ENCODE data around the gene SLC19A1.
"Not testable (repeated sequence)": the region's sequence is repeated elsewhere in the genome, so short reads cannot be mapped to it uniquely, and the experiment has no call there.

Gene SLC19A1

DNA sequence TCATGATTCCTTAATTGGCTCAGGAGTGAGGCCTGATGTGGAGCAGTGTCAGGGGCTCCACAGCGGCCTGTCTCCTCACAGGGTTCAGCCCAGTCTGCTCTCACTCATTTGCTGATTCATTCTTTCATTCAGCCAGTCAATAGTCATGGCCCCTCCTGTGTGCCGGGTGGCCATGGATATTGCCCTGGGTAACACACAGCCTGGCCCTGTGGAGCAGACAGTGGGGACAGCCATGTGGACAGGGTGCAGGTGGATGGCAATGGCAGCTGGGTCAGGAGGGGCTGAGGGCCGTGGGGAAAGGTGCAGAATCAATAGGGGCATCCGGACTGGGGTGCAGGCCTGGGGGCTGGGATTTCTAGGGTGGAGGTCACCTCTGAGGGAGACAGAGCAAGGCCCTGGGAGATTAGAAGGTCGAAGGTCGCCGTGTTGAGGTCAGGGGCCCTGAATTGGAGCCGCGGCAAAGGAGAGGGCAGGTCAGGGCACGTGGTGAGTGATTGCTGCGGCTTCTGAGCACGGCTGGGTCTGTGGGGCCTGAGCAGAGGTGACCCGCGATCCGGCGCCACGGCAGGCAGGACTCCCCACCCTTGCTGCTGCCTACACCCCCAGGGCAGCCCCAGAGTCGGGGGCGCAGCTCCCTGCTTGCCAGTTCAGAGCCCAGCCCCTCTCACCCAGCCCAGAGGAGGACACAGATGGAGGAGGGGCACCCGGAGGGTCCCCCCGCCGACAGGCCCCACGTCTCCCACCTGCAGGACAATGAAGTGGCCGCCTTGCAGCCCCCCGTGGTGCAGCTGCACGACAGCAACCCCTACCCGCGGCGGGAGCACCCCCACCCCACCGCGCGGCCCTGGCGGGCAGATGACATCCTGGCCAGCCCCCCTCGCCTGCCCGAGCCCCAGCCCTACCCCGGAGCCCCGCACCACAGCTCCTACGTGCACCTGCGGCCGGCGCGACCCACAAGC lies 33.4 kb downstream of the SLC19A1 start:
- in situ Hi-C loops (cut with HindIII; ENCODE audit: low sequenced_read_pairs) = no loop called here

DNA sequence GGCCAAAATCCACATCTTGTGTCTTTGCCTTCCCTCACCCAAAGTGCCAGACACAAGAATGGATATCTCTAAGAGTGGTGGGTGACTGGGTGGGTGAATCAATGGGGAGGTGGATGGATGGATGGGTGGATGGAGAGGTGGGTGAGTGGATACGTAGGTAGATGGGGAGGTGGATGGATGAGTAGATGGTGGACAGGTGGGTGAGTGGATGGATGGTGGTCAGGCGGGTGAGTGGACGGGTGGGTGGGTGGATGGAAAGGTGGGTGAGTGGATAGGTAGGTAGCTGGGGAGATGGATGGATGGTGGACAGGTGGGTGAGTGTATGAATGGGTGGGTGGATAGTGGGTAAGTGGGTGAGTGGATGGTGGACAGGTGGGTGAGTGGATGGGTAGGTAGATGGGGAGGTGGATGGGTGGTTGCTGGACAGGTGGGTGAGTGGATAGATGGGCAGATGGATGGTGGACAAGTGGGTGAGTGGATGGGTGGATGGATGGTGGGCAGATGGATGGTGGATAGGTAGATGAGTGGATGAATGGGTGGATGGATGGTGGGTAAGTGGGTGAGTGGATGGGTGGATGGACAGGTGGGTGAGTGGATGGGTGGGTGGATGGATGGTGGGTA lies 34.2 kb downstream of the SLC19A1 start:
- in situ Hi-C loops (cut with HindIII; ENCODE audit: low sequenced_read_pairs) = no loop called here

DNA sequence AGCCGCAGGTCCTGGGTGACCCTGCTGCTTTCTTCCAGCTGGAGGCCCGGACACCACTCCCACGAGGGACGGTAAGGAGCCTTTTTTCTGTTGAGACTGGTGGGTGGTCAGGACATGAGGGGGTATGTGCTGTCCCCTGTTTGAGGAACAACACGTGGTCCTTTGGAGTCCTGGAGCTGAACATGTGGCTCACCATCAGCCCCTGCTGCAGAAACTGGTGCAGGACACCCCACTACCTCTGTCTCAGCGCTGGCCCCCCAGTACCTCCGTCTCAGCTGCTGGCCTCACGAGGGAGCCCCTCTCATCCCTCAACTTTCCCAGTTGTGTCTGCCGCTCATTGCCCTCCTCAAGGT lies 34.7 kb downstream of the SLC19A1 start:
- in situ Hi-C loops (cut with HindIII; ENCODE audit: low sequenced_read_pairs) = no loop called here

DNA sequence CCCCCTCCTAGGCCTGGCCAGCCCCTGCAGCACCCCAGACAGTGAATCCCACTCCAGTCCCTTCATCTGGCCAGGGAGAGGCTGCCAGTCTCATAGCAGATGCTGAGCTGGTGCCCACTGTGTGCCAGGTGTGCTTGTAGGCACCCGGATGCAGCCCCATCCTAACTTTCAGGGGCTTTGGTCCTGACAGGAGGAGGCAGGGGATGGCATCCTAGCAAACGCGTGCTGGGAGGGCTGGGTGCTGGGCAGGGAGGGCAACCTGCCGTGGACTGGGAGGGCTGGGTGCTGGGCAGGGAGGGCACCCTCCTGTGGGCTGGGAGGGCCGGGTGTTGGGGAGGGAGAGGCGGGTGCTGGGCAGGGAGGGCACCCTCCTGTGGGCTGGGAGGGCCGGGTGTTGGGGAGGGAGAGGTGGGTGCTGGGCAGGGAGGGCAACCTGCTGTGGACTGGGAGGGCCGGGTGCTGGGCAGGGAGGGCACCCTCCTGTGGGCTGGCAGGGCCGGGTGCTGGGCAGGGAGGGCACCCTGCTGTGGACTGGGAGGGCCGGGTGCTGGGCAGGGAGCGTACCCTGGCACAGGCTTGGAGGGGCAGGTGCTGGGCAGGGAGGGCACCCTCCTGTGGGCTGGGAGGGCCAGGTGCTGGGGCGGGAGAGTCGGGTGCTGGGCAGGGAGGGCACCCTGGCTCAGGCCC lies 35.3 kb downstream of the SLC19A1 start:
- in situ Hi-C loops (cut with HindIII; ENCODE audit: low sequenced_read_pairs) = no loop called here

DNA sequence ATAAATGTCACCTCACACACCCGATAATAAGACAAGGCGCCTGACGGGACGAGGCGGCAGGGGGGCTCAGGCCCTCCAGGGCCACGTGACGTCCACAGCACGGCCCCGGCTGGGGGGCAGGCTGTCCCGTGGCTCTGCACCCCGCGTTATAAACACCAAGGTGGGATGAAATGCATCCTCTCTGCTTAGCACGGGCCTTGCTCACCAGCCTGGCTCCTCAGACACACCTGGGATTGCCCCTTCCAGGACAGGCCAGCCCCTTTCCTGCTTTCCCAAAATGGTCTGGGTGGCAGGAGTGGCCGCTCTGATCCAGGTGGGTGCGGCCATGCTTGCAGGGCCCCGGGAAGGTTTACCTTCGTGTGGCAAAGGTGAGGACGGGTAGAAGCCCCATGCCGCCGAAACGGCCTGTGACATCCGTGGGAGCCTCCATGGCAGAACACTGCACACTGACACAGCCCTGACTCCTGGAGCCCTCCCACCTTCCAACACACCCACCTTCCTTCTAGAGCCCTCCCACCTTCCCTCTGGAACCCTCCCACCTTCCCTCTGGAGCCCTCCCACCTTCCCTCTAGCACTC lies 35.9 kb downstream of the SLC19A1 start:
- in situ Hi-C loops (cut with HindIII; ENCODE audit: low sequenced_read_pairs) = no loop called here

DNA sequence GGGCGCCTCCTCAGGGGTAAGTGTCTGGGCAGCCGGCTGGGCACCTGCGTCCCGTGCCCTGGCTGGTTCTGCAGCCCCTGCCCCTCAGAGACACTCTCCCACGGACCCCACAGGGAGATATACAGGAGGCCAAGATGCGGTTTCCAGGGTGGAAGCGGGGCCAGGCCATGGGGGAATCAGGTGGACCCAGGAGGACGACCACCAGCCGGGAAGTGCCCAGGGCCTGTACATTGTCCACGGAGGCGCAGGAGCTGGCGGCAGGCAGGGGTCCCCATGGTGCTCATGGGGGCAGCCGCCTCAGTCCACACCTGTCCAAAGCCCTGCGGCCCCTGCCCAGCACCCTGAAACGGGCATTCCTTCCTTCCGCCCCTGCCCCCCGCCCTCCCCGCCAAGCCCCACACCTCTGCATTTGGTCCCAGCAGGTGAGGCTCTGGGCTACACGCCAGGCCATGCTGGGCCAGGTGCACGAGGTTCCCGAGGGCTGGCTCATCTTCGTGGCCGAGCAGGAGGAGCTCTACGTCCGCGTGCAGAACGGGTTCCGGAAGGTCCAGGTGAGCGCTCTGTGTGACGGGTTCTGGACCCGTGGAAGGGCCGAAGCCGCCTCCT lies 36.7 kb downstream of the SLC19A1 start:
- in situ Hi-C loops (cut with HindIII; ENCODE audit: low sequenced_read_pairs) = no loop called here

DNA sequence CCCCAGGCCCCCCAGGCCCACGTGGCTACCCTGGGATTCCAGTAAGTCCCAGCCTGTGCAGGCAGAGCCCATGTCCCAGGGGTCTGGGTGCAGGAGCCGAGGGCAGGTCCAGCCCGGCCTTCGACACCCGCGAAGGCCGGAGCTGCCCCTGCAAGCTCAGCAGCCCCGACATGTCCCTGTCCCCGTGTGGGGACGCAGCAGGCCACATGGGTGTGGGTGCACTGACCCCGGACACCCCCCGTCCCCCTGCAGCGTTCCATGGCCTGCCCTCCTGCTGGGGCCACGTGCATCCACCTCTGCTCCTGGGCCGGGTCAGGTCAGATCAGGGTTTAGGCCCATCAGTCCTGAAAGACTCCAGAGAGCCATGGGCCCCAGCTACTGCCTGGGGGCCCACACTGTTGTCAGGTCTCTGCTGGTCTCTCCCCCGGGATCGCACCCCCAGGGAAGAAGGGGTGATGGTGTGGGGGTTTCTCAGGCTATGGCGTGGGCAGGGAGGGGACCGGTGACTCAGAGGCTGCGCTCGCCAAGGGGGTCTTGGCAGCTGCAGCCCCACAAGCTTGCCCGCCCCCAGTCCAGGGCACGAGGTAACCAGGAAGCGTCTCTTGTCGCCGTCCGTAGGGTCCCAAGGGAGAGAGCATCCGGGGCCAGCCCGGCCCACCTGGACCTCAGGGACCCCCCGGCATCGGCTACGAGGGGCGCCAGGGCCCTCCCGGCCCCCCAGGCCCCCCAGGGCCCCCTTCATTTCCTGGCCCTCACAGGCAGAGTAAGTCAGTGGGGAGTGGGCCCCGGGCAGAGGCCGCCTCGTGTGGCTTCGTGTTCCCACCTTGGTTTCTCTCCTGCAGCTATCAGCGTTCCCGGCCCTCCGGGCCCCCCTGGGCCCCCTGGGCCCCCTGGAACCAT lies 37.5 kb downstream of the SLC19A1 start:
- in situ Hi-C loops (cut with HindIII; ENCODE audit: low sequenced_read_pairs) = no loop called here

DNA sequence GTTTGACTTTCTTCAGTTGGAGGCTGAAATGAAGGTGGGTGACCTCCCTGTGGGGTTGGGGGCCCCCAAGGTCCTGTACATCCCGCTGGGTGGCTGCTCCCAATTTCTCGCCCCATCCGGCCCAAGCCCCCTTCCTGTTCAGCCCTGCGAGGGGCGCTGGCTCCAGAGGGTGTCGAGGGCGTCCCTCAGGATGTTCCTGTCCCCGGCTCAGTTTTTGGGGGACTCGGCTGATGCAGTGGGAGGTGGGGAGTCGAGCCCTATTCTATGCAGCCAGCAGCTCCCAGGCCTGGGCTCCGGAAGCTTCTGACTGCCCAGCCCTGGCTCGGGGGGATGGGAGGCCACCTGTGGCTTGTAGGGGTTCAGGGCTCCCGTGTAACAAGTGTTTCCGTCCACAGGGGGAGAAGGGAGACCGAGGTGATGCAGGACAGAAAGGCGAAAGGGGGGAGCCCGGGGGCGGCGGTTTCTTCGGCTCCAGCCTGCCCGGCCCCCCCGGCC lies 38.2 kb downstream of the SLC19A1 start:
- in situ Hi-C loops (cut with HindIII; ENCODE audit: low sequenced_read_pairs) = no loop called here

DNA sequence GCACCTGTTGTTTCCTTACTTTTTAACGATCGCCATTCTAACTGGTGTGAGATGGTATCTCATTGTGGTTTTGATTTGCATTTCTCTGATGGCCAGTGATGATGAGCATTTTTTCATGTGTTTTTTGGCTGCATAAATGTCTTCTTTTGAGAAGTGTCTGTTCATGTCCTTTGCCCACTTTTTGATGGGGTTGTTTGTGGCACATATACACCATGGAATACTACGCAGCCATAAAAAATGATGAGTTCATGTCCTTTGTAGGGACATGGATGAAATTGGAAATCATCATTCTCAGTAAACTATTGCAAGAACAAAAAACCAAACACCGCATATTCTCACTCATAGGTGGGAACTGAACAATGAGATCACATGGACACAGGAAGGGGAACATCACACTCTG lies 39.0 kb downstream of the SLC19A1 start:
- in situ Hi-C loops (cut with HindIII; ENCODE audit: low sequenced_read_pairs) = not testable (repeated sequence)

DNA sequence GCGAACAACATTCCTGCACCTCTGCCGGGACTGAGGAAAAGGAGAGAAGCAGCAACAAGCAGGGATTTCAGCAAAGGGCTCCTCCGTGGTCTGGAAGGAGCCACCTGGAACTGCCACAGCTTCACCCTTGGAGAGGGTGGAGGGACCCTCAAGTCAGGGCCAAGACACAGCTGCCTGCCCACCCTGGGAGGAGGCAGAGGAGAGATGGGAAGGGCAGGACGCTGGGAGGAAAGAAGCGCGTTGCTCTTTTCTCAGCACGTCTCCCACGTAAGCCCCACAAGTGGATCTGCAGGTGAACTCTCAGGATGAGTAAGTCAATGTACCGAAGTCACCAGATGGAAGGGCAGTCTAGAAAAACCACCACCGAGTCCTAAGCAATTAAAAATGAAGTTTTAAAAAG lies 39.6 kb downstream of the SLC19A1 start:
- in situ Hi-C loops (cut with HindIII; ENCODE audit: low sequenced_read_pairs) = no loop called here

DNA sequence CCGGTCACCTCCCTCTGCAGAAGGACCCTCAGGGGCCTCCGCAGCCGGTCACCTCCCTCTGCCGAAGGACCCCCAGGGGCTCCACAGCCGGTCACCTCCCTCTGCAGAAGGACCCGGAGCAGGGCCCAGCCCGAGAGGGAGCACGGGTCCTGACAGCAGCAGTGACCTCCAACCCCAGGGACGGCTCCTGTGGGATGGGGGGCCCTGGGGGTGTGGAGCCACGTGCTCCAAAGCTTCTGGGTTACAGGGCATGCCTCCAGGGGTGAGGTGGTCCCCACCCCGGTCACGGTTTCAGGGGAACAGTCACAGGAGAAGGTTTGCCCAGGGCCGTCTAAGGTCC lies 40.3 kb downstream of the SLC19A1 start:
- in situ Hi-C loops (cut with HindIII; ENCODE audit: low sequenced_read_pairs) = no loop called here

DNA sequence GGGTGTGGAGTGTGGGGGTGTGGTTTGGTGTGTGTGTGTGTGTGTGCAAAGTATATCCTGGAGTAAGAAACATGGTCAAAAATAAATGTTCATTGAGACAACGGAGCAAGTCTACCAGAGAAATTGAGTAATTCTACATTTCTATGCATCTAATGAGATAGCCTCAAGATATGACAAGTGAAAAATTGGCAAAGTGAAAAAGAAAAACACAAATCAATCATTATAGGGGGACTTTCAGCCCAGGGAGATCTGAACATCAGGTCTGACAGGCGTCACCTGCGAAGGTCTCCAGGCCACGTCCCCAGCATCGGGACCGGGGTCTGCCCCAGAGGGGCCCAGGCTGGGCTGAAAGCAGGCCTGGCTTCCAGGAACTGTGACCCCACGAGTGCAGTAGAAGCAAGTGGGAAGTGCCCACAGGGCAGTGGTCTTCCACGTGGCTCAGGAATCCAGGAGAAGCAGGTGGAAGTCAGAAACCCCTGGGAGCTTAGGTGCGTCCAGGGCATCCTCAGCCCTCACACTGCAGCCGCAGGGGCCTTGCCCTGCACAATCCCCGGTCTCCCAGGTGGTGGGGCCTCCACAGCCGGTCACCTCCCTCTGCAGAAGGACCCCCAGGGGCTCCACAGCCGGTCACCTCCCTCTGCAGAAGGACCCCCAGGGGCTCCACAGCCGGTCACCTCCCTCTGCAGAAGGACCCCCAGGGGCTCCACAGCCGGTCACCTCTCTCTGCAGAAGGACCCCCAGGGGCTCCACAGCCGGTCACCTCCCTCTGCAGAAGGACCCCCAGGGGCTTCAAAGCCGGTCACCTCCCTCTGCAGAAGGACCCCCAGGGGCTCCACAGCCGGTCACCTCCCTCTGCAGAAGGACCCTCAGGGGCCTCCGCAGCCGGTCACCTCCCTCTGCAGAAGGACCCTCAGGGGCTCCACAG lies 40.9 kb downstream of the SLC19A1 start:
- in situ Hi-C loops (cut with HindIII; ENCODE audit: low sequenced_read_pairs) = not testable (repeated sequence)

DNA sequence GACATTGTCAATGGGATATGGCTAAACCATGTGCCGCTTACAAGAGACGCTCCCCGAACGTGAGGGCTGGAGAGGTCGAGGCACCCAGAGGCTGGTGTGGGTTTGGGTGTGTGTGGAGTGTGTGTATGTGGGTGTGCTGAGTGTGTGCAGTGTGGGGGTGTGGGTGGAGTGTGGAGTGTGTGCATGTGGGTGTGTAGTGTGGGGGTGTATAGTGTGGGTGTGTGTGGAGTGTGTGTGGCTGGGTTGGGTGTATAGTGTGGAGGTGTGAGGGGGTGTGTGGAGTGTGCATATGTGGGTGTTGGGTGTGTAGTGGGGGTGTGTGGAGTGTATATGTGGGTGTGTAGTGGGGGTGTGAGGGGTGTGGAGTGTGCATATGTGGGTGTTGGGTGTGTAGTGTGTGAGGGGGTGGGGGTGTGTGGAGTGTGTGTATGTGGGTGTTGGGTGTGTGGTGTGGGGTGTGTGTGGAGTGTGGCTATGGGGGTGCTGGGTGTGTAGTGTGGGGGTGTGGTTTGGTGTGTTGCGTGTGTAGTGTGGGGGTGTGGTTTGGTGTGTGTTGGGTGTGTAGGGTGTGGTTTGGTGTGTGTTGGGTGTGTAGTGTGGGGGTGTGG lies 42.2 kb downstream of the SLC19A1 start:
- in situ Hi-C loops (cut with HindIII; ENCODE audit: low sequenced_read_pairs) = no loop called here

DNA sequence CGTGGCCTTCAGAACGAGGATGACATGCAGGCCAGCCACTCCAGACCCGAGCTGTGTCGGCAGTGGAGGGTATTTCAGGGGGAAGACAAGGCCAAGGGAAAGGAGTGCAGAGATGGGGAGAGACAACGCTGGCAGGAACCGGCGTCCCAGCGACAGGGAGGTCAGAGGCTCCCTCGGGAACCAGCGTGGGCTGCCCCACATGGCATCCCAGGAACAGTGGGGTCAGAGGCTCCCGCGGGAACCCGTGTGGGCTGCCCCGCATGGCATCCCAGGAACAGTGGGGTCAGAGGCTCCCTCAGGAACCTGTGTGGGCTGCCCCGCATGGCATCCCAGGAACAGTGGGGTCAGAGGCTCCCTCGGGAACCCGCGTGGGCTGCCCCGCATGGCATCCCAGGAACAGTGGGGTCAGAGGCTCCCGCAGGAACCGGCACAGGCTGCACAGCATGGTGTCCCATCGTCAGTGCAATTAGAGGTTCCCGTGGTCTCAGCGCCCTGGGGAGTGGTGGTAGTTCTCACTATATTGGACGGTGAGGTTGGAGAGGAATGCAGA lies 43.0 kb downstream of the SLC19A1 start:
- in situ Hi-C loops (cut with HindIII; ENCODE audit: low sequenced_read_pairs) = no loop called here

DNA sequence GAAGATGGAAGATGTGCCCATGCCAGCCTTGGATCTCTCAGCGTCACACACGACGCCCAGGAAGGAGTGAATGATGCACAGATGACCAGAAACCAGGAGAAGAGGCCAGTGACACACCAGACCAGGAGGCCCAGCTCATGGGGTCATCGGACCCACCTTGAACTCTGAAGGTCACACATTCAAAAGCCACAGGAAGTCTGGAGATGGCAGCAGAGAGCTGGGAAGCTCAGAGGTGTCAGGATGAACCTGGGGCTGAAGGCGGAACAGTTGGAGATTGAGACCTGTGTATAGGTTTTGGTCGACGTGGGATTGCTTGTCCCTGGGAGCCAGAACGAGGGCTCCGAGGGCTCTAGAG lies 43.6 kb downstream of the SLC19A1 start:
- in situ Hi-C loops (cut with HindIII; ENCODE audit: low sequenced_read_pairs) = no loop called here

DNA sequence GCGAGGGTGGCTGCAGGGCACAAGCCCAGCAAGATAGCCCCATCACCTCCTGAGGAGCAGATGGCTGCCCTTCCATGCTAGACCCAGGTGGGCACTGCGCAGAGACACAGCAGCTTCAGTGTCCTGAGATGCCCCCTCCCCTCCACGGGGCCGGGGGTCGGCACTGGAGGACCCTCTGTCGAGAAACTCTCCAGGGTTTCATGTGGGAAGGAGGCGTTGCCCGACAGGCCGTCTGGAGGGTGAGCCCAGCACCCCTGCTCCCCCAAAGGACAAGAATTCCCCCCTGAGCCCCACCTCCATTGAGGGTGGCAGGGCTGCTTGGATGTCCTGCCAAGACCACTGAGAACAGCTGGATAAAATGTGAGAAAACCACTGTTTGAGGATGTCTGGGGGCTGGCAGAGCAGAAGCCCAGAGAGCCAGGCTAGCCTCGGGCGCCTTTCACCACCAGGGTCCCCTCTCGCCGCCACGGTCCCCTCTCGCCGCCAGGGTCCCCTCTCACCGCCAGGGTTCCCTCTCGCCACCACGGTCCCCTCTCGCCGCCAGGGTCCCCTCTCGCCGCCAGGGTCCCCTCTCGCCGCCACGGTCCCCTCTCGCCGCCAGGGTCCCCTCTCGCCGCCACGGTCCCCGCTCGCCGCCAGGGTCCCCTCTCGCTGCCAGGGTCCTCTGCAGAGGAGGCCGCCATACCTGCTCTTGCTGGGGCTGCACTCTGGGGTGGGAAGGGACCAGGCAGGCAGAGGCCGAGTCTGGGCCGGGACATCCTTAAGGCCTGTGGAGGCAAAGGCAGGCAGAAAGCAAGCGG lies 44.2 kb downstream of the SLC19A1 start:
- in situ Hi-C loops (cut with HindIII; ENCODE audit: low sequenced_read_pairs) = no loop called here
